Lower leg skin (tissue), 4 donors: ENCODE data around the gene ZNF175. TPM values are rescaled to one million over a fixed set of nuclear protein-coding genes. Genes with fewer than 3 reads are reported as not detected.
"Not testable (repeated sequence)": the region's sequence is repeated elsewhere in the genome, so short reads cannot be mapped to it uniquely, and the experiment has no call there.

Experiments
- DNase-seq, 2 donors: peaks; one replicate each; pipeline ENCODE4 v3.0.0-alpha.2; 2019; ENCODE audit warnings: low spot score in 2 of 2
- H3K4me3 ChIP-seq: fragments of 200-600 bp; sonication (generic); 2 replicates; pipeline ENCODE4 v1.5.1; 2017; ENCODE audit warnings: mild to moderate bottlenecking, low read depth; ENCODE audit not compliant: poor library complexity, severe bottlenecking
- CTCF ChIP-seq, 3 donors: fragments of 450-650 bp; IDR thresholded peaks; one replicate each; pipeline ENCODE4 v1.5.1; 2016; ENCODE audit warnings: antibody characterized with exemption in 3 of 3, mild to moderate bottlenecking in 3 of 3, moderate library complexity in 2 of 3
- POLR2A ChIP-seq, 2 donors: fragments of 450-650 bp; IDR thresholded peaks; one replicate each; pipeline ENCODE4 v1.6.1; 2016 to 2017; ENCODE audit warnings: antibody characterized with exemption in 2 of 2, mild to moderate bottlenecking in 1 of 2, moderate library complexity in 1 of 2
- WGBS, 2 donors: methylation state at CpG; one replicate each; pipeline ENCODE4 v1.1.5; 2018; 5-methylcytosine and 5-hydroxymethylcytosine counted together
- intact Hi-C: fragments of 100-400 bp; cut with DNase I; formaldehyde crosslinking; loops from one replicate; pipeline ENCODE4 v1.15.0; 2023; ENCODE audit warnings: low total_unique reads
- total RNA-seq, 4 donors: library from RNA; depleted of rRNA; stranded (reverse); fragments of >200 nt; gene quantifications; one replicate each; pipeline ENCODE4 v1.1.0, GENCODE V29; 2016

ZNF175 gene
- total RNA-seq, 4 donors from 2014 or later: 2.0 to 5.3 (median 2.5) TPM

- no peak overlapping the region for H3K4me3 ChIP-seq
- peak in 1 of 2 donors; percentile 43 for DNase-seq
- TF ChIP-seq CTCF (IDR thresholded peaks at IDR 0.05) (no peak), POLR2A (IDR thresholded peaks at IDR 0.05) (no peak)
- whole genome bisulfite sequencing, 2 donors: 72 to 76% methylated on average over 14 of the region's 14 CpGs
- intact Hi-C loops: no loop called here
Measured at GRCh38 chr19:51628153-51628939, 57.3 kb downstream of the ZNF175 start.

GRCh38 chr19:51630315-51630714 lies 59.2 kb downstream of the ZNF175 start, which contains the start of gene SIGLEC5:
SIGLEC5 (minus strand) TSS chr19:51630401; CDS start chr19:51630335, 66 bp downstream.
- intact Hi-C loops, H3K4me3 ChIP-seq, DNase-seq: not testable (repeated sequence)
- WGBS, 2 donors: 17 to 60% methylated on average over 1 to 8 of the region's 13 CpGs

GRCh38 chr19:51632126-51632525 lies 61.0 kb downstream of the ZNF175 start:
- intact Hi-C loops: no loop called here
- no peak for TF ChIP-seq POLR2A (IDR thresholded peaks at IDR 0.05)
- no peak for TF ChIP-seq CTCF (IDR thresholded peaks at IDR 0.05)
- no peak for DNase-seq
- H3K4me3 ChIP-seq: no peak overlapping the region
- WGBS, 2 donors: 67 to 81% methylated on average over 5 of the region's 5 CpGs

- TF ChIP-seq CTCF (IDR thresholded peaks at IDR 0.05) (no peak), POLR2A (IDR thresholded peaks at IDR 0.05) (no peak)
- intact Hi-C loops: no loop called here
- no peak overlapping the region for H3K4me3 ChIP-seq
- DNase-seq: no peak
- WGBS, 2 donors: 15 to 23% methylated on average over 5 of the region's 5 CpGs
Measured at GRCh38 chr19:51637362-51637978, 66.4 kb downstream of the ZNF175 start.

- intact Hi-C loops: no loop called here
- H3K4me3 ChIP-seq: no peak overlapping the region
- no peak for DNase-seq
- 70 to 73% methylated on average over 4 of the region's 4 CpGs for WGBS, 2 donors
- TF ChIP-seq POLR2A (IDR thresholded peaks at IDR 0.05) (no peak), CTCF (IDR thresholded peaks at IDR 0.05) (no peak)
Measured at GRCh38 chr19:51639916-51640315, 68.8 kb downstream of the ZNF175 start.

- WGBS, 2 donors: 83 to 85% methylated on average over 3 of the region's 3 CpGs
- DNase-seq: no peak
- no peak overlapping the region for H3K4me3 ChIP-seq
- TF ChIP-seq POLR2A (IDR thresholded peaks at IDR 0.05) (no peak), CTCF (IDR thresholded peaks at IDR 0.05) (no peak)
- intact Hi-C loops: no loop called here
Measured at GRCh38 chr19:51640386-51640785, 69.3 kb downstream of the ZNF175 start.
